Heart right ventricle (tissue), 16 donors: ENCODE data around the gene SPEN. TPM values are rescaled to one million over a fixed set of nuclear protein-coding genes. Genes with fewer than 3 reads are reported as not detected.
"Not testable (repeated sequence)": the region's sequence is repeated elsewhere in the genome, so short reads cannot be mapped to it uniquely, and the experiment has no call there.

ENCODE experiments used
- ATAC-seq, 8 donors: fragments of 200-7000 bp; cut with Tn5 transposase; one replicate each; pipeline ENCODE4 v1.9.1; 2020; ENCODE audit warnings: mild to moderate bottlenecking in 8 of 8, moderate library complexity in 8 of 8, moderate number of reproducible peaks in 1 of 8
- DNase-seq, 2 donors: peaks; one replicate each; pipeline ENCODE4 v3.0.0-alpha.2; 2020
- H3K27ac ChIP-seq, 10 donors: fragments of 200-600 bp; sonication (generic) in 2 of 10; one replicate each; pipeline versions ENCODE4 v1.5.0 to v1.8.0; 2020 to 2022; ENCODE audit warnings: mild to moderate bottlenecking in 3 of 10
- H3K27me3 ChIP-seq, 7 donors: fragments of 200-600 bp; one replicate each; pipeline ENCODE4 v1.8.0; 2021 to 2022; ENCODE audit warnings: mild to moderate bottlenecking in 2 of 7
- H3K36me3 ChIP-seq, 9 donors: fragments of 200-600 bp; sonication (generic) in 1 of 9; one replicate each; pipeline versions ENCODE4 v1.5.0 to v1.8.0; 2020 to 2022; ENCODE audit warnings: mild to moderate bottlenecking in 2 of 9
- H3K4me1 ChIP-seq, 9 donors: fragments of 200-600 bp; sonication (generic) in 1 of 9; one replicate each; pipeline versions ENCODE4 v1.5.0 to v1.8.0; 2020 to 2022; ENCODE audit warnings: mild to moderate bottlenecking in 4 of 9
- H3K4me3 ChIP-seq, 10 donors: fragments of 200-600 bp; sonication (generic) in 2 of 10; one replicate each; pipeline versions ENCODE4 v1.5.0 to v1.8.0; 2020 to 2022; ENCODE audit warnings: mild to moderate bottlenecking in 7 of 10, moderate library complexity in 2 of 10
- H3K9me3 ChIP-seq, 11 donors: fragments of 200-600 bp in 10 of 11; sonication (generic) in 2 of 11; one replicate each; pipeline versions ENCODE4 v1.5.0 to v1.8.0; 2013 to 2022; ENCODE audit warnings: mild to moderate bottlenecking in 2 of 11, control low read depth in 1 of 11, moderate library complexity in 1 of 11
- WGBS, 2 donors: extraction: QIAGEN DNeasy Blood & Tissue Kit; methylation state at CpG; one replicate each; pipeline ENCODE4 v1.1.7; 2013; ENCODE audit warnings: inconsistent platforms in 1 of 2; 5-methylcytosine and 5-hydroxymethylcytosine counted together
- intact Hi-C, 10 donors: fragments of 100-400 bp; cut with DNase I; formaldehyde crosslinking; loops; one replicate each; pipeline versions ENCODE4 v1.11.1 to v1.14.2; 2022
- polyA plus RNA-seq, 2 donors: library from polyadenylated mRNA; stranded (reverse); fragments of 200-250 nt; gene quantifications; one replicate each; pipeline ENCODE4 v1.2.3, GENCODE V29; 2013
- total RNA-seq, 10 donors: library from RNA; stranded (reverse); fragmentation: NEBNext Ultra II Directional in 3 of 10; extraction: Animal tissue kit (Norgen Biotek cat#: 25700) in 3 of 10; gene quantifications; one replicate each; pipeline versions ENCODE4 v1.2.1 to v1.2.4, GENCODE V29; 2021 to 2023
- TF ChIP-seq, protein P1 (sequence below), 9 donors: fragments of 200-600 bp; sonication (generic) in 2 of 9; IDR thresholded peaks; one replicate each; pipeline versions ENCODE4 v1.5.0 to v1.8.0; 2021 to 2022; ENCODE audit warnings: antibody characterized with exemption in 9 of 9, mild to moderate bottlenecking in 5 of 9, moderate library complexity in 1 of 9
- donor health status: Arrhythmogenic right ventricular cardiomyopathy.
- donor health status: ischemic (EF 13 %, LVEDD 7.1; RV severe dilation, severe dysfunction).
- donor health status: healthy with polysubstance abuse.
- donor health status: DM: no; HTN: yes; CAD: no.
- donor health status: DM: no; HTN: no; CAD: no.
- donor health status: ischemic (EF 25% LVEDD 6.9; RV normal size, moderate dysfunction).
- donor health status: ischemic (EF 25% LVEDD 5.7; RV mildly dilated, moderate dysfunction).
- donor health status: healthy.
- donor health status: DM: yes; HTN: yes; CAD: no.
- donor health status: Ischemic cardiomyopathy.
- donor health status: ischemic (EF 35%, LVEDD 5.7; RV mildly dilated, moderate dysfunction).
- donor health status: nonischemic (EF 11% LVEDD 7.7; RV severe dilation, severe dysfunction).
- donor health status: DM: yes; HTN: yes; CAD: no.
- donor health status: PGD.
- donor health status: ischemic (EF 29% LVEDD 5.4; RV normal size, mild dysfunction).
- donor health status: nonischemic (EF 23%, LVEDD 6.1; RV moderate dilation, normal function).

SPEN gene
- total and polyA plus RNA-seq, 12 donors = 11.2 to 34.4 (median 27.1) TPM

- ATAC-seq (no peak), DNase-seq (no peak)
- H3K9me3 ChIP-seq = no peaks in the 10 kb centered on the region
- no peaks in the 10 kb centered on the region for H3K36me3 ChIP-seq
- H3K4me1 ChIP-seq = peaks cover 4 to 25% (median 17%) of the 10 kb centered on the region in 9 donors
- H3K4me3 ChIP-seq = no peak overlapping the region
- no peak overlapping the region for H3K27ac ChIP-seq
- TF ChIP-seq, protein P1, sequence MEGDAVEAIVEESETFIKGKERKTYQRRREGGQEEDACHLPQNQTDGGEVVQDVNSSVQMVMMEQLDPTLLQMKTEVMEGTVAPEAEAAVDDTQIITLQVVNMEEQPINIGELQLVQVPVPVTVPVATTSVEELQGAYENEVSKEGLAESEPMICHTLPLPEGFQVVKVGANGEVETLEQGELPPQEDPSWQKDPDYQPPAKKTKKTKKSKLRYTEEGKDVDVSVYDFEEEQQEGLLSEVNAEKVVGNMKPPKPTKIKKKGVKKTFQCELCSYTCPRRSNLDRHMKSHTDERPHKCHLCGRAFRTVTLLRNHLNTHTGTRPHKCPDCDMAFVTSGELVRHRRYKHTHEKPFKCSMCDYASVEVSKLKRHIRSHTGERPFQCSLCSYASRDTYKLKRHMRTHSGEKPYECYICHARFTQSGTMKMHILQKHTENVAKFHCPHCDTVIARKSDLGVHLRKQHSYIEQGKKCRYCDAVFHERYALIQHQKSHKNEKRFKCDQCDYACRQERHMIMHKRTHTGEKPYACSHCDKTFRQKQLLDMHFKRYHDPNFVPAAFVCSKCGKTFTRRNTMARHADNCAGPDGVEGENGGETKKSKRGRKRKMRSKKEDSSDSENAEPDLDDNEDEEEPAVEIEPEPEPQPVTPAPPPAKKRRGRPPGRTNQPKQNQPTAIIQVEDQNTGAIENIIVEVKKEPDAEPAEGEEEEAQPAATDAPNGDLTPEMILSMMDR (IDR thresholded peaks at IDR 0.05) = no peak
- peaks cover 0 to 6% (median 0%) of the 10 kb centered on the region in 7 donors for H3K27me3 ChIP-seq
- intact Hi-C loops = loop anchor here in 3 of 10 donors (5.0 kb wide), 2 partner anchors 190 to 195 kb away; no protein-coding TSS in a partner anchor
- WGBS, 2 donors = 79 to 85% methylated on average over 17 of the region's 17 CpGs
These were observed 45.1 kb upstream of the SPEN start for GRCh38 chr1:15802234-15802965.

DNA sequence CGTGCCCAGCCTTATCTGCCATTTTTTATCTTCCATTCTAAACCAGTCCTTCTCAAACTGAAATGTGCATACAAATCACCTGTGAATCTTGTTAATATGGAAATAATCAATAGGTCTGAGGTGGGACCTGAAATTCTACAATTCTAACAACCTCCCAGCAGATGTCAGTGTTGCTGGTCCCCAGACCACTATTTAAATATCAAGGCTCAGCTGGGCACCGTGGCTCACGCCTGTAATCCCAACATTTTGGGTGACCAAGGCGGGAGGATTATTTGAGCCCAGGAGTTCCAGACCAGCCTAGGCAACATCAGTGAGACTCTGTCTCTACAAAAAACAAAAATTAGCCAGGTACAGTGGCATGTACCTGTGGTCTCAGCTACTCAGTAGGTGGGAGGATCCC, 44.1 kb upstream of the SPEN start:
- Histone ChIP-seq H3K27me3 (peaks cover 0 to 6% (median 0%) of the 10 kb centered on the region in 7 donors), H3K36me3 (no peaks in the 10 kb centered on the region), H3K4me3 (no peak overlapping the region), H3K27ac (no peak overlapping the region), H3K4me1 (peaks cover 4 to 25% (median 17%) of the 10 kb centered on the region in 9 donors), H3K9me3 (no peaks in the 10 kb centered on the region)
- TF ChIP-seq, protein P1 (IDR thresholded peaks at IDR 0.05) = peak in 7 of 9 donors; percentile 33 to 58 (median 46)
- ATAC-seq (peak in 1 of 8 donors; percentile 38), DNase-seq (no peak)
- WGBS, 2 donors = 27 to 32% methylated on average over 4 of the region's 4 CpGs
- intact Hi-C loops = loop anchor here in 3 of 10 donors (5.0 kb wide), 2 partner anchors 189 to 194 kb away; no protein-coding TSS in a partner anchor

- WGBS, 2 donors = 61 to 70% methylated on average over 8 of the region's 8 CpGs
- Histone ChIP-seq H3K36me3 (no peaks in the 10 kb centered on the region), H3K4me3 (no peak overlapping the region), H3K27ac (no peak overlapping the region), H3K27me3 (peaks cover 0 to 6% (median 0%) of the 10 kb centered on the region in 7 donors), H3K9me3 (no peaks in the 10 kb centered on the region), H3K4me1 (peaks cover 2 to 21% (median 15%) of the 10 kb centered on the region in 9 donors)
- TF ChIP-seq, protein P1 (IDR thresholded peaks at IDR 0.05) = no peak
- DNase-seq (no peak), ATAC-seq (no peak)
- intact Hi-C loops = loop anchor here in 3 of 10 donors (5.0 kb wide), 2 partner anchors 188 to 193 kb away; no protein-coding TSS in a partner anchor
These were observed 43.4 kb upstream of the SPEN start for GRCh38 chr1:15804060-15804459.

DNA sequence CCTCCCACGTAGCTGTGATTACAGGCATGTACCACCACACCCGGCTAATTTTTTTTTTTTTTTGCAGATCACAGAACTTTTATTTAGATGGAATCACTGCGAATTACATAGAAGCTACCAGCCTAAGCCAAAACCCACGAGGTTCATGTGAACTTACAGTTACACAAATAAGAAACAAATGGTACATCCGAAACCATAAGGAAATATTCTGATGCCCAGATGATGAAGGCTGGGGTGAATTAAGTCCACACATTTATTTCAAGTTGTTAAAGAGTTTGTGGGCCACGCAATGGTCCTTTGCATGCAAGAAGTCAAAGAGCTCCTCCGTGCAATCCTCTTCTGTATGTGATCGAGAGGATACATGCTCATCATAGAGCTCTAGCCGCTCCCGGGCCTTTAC, 40.4 kb upstream of the SPEN start:
- intact Hi-C loops = no loop called here
- Histone ChIP-seq H3K27me3 (peaks cover 0 to 5% (median 0%) of the 10 kb centered on the region in 7 donors), H3K4me1 (no peaks in the 10 kb centered on the region), H3K4me3 (no peak overlapping the region), H3K36me3 (no peaks in the 10 kb centered on the region), H3K27ac (no peak overlapping the region), H3K9me3 (no peaks in the 10 kb centered on the region)
- TF ChIP-seq, protein P1 (IDR thresholded peaks at IDR 0.05) = no peak
- ATAC-seq (no peak), DNase-seq (no peak)
- 91 to 92% methylated on average over 10 of the region's 10 CpGs for WGBS, 2 donors

DNA sequence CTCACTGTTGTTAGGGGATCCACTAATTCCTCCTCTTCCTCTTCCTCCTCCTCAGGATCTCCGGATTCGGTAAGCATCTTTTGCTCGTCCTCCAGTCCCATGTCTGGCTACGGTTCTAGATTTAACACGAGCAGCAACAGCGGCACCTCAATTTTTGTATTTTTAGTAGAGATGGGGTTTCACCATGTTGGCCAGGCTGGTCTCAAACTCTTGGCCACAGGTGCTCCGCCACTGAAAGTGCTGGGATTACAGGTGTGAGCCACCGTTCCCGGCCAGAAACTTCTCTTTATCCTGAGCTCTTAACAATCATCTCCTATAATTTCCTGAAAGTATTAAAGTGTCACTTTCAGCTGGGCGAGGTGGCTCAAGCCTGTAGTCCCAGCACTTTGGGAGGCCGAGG, 40.0 kb upstream of the SPEN start, which contains the start of gene UQCRHL:
Gene UQCRHL (minus strand): TSS at position 101 of the 400 bp plus-strand sequence. CDS start 0 bp downstream, at position 101.
- H3K4me1 ChIP-seq, DNase-seq, H3K36me3 ChIP-seq, H3K27me3 ChIP-seq, H3K27ac ChIP-seq, intact Hi-C loops, H3K9me3 ChIP-seq, ATAC-seq, H3K4me3 ChIP-seq: not testable (repeated sequence)
- WGBS, 2 donors = 92 to 94% methylated on average over 11 of the region's 11 CpGs
